GM18505 (cell line): ENCODE data around the gene KRTAP10-10.
"Not testable (repeated sequence)": the region's sequence is repeated elsewhere in the genome, so short reads cannot be mapped to it uniquely, and the experiment has no call there.

Experiments used
- ATAC-seq: cut with Tn5 transposase; IDR thresholded peaks from one replicate; pipeline ENCODE4 v1.9.1; 2021; ENCODE audit not compliant: unreplicated experiment
- POLR2A ChIP-seq: IDR thresholded peaks from 4 replicates; pipeline ENCODE4 v1.6.1; 2011; ENCODE audit warnings: borderline replicate concordance; ENCODE audit not compliant: insufficient read depth, insufficient read length; ENCODE audit errors: extremely low read depth

Gene KRTAP10-10, protein sequence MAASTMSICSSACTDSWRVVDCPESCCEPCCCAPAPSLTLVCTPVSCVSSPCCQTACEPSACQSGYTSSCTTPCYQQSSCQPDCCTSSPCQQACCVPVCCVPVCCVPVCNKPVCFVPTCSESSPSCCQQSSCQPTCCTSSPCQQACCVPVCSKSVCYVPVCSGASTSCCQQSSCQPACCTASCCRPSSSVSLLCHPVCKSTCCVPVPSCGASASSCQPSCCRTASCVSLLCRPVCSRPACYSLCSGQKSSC

DNA sequence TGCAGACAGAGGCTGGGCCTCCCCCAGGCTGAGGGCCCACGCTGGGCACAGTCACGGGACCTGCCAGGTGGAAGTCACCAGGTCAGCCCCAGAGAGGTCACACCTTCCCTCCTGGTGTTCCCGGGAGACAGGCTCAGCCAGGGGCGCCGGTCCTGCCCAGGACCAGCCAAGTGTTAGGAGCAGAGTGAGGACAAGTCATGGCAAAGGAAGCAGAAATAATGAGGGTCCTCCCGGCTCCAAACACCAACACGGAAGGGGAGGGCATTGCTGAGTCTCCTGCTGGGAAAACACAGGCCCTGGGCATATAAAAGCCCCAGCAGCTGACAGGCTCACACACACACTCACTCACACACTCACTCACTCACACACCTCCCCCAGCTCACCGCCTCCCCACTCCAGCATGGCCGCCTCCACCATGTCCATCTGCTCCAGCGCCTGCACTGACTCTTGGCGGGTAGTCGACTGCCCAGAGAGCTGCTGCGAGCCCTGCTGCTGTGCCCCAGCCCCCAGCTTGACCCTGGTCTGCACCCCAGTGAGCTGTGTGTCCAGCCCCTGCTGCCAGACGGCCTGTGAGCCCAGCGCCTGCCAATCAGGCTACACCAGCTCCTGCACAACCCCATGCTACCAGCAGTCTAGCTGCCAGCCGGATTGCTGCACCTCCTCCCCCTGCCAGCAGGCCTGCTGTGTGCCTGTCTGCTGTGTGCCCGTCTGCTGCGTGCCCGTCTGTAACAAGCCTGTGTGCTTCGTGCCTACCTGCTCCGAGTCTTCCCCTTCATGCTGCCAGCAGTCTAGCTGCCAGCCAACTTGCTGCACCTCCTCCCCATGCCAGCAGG is at the start of gene KRTAP10-10:
KRTAP10-10 (plus strand) TSS at position 339 of the 833 bp plus-strand sequence; CDS start at position 401, 62 bp downstream.
- no peak for ATAC-seq

DNA sequence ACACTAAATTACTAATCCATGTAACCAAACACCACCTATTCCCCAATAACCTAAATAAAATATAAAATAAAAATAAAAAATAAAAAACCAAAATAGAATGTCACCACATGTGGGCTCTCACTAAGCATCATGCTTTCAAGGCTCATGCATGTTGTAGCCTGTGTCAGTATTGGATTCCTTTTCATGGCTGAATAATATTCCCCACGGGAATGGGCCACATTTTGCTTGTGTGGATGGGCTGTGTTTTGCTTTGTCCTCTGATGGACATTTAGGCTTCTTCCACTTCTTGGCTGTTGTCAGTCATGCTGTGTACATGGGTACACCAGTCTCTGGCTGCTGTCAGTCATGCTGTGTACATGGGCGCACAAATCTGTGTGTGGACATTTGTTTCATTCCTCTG is 48.1 kb upstream of the KRTAP10-10 start:
- no peak for ATAC-seq
- no peak for TF ChIP-seq POLR2A

More for the DNA sequence above, at the start of gene KRTAP10-10:
- no peak for TF ChIP-seq POLR2A

DNA sequence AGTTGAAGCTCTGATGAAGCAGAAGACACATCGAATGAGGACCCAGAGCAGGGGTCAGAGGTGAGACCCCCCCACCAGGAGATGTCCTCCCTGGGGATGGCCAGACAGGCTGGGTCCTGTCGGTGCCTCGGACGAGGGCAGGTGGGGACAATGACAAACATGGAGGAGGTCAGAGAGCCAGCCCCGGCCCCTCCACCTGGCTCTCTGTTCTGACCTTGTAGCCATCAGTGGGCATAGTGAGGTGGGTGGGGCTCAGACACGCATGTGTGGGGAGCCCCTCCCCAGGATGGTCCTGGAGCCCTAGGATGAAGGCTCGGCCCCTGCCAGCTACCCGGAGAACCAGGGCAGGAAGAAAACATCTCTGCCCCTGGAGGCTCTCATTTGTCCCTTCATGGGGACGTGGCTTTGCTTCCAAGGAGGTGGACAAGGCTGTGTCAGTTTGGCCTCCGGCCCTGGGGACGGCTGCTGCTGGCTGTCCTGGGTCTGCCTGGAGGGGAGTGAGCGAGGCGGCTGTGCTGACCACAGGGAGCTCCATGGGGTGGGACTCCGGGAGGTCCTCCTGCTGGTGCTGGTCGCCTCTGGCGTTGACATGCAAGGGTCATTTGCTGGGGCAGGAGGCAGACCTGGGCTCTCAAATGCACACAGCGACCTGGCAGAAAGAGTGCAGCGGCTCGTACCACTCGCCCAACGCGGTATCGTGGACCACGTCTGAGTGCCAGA is 47.4 kb upstream of the KRTAP10-10 start:
- no peak for ATAC-seq
- no peak for TF ChIP-seq POLR2A

DNA sequence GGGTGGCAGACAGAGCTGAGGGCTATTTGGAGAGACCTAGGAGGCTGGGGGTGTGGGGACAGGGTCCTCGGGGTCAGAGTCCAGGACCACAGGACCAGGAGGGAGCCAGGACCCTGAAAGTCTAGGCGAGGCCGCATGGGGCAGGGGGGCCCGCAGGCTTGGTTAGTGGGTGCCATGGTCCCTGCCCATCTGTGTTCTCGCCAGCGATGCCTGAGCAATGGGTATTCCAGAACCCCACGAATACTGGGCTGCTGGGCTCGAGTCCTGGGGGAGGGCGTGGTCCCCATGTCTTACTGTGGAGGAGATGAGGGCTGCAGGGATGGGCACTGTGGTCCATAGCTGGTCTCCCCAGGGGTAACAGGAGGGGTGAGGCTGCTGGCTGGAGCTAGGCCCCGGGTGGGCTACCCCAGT is 46.8 kb upstream of the KRTAP10-10 start:
- no peak for ATAC-seq
- no peak for TF ChIP-seq POLR2A

DNA sequence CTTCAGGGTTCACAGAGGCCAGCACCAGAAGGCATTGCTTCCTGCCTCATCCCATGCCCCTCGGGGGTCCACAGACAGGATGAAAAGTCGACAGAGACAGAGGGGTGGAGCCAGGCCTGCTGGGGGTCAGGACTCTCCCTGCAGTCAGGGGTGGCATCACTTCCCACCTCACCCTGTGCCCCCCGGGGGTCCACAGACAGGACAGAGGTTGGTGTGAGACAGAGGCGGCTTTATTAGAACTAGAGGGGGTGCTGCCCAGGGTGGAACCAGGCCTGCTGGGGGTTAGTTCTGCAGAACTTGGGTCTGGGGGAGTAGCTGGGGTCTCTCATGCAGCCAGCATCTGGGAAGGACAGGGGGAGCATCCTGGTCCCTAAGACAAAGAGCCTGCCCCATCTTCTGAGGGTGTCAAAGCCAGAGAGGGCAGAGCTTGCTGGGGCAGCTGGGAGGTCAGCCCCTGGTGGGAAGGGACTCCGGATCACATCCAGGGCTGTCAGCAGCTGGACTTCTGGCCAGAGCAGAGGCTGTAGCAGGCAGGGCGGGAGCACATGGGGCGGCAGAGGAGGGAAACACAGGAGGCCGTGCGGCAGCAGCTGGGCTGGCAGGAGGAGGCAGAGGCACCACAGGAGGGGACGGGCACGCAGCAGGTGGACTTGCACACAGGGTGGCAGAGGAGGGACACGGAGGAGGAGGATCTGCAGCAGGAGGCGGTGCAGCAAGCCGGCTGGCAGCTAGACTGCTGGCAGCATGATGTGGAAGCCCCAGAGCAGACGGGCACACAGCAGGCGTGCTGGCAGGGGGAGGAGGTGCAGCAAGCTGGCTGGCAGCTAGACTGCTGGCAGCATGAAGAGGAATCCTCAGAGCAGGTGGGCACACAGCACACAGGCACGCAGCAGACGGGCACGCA is 46.0 kb upstream of the KRTAP10-10 start:
- ATAC-seq: not testable (repeated sequence)

DNA sequence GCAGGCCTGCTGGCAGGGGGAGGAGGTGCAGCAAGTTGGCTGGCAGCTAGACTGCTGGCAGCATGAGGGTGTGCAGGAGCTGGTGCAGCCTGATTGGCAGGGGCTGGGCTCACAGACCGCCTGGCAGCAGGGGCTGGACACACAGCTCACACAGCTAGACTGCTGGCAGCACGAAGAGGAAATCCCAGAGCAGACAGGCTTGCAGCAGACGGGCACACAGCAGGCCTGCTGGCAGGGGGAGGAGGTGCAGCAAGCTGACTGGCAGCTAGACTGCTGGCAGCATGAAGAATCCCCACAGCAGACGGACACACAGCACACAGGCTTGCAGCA is 45.4 kb upstream of the KRTAP10-10 start:
- not testable (repeated sequence) for ATAC-seq

DNA sequence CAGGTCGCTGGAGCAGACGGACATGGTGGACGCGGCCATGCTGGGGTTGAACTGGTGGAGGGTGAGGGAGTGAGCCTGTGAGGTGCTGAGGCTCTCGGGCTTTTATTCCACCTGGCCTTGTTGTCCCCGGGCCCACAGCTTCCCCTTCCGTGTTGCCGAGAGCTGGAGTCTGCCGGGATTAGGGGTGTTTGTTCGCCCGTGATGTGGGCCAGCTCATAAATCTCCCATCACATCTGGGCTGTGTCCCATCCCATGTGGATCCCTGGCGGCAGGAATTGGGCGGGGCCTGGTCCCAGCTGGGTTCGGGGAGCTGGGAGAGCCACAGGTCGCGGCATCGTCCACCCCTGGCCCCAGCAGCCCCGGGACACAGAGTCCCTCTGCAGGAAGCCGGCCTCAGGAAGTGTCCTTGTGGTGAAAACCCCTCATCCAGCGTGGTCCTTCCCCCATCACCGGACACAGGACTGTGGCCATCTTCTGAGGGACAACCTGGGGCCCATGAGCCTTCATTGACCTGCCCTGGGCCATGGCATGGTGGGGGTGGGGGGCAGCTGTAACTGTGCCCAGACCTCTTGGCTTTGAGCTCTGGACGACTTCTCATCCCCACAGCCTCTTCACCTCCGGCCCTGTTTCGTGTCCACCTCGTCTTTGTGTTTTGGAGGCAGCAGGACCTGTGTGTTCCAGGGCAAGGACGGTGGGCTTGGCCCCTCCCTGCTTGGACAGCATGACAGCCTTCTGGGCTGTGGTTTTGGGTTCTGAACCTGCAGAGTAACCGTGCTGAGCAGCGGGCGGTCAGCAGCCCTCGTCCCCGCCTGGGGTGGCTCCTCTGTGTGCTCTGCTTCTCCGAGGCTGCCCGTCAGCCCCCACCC is 44.5 kb upstream of the KRTAP10-10 start, which contains the start of gene KRTAP10-6:
KRTAP10-6 (minus strand) TSS at position 60 of the 866 bp plus-strand sequence; CDS start at position 39, 21 bp downstream.
- ATAC-seq: no peak
- TF ChIP-seq POLR2A: no peak

DNA sequence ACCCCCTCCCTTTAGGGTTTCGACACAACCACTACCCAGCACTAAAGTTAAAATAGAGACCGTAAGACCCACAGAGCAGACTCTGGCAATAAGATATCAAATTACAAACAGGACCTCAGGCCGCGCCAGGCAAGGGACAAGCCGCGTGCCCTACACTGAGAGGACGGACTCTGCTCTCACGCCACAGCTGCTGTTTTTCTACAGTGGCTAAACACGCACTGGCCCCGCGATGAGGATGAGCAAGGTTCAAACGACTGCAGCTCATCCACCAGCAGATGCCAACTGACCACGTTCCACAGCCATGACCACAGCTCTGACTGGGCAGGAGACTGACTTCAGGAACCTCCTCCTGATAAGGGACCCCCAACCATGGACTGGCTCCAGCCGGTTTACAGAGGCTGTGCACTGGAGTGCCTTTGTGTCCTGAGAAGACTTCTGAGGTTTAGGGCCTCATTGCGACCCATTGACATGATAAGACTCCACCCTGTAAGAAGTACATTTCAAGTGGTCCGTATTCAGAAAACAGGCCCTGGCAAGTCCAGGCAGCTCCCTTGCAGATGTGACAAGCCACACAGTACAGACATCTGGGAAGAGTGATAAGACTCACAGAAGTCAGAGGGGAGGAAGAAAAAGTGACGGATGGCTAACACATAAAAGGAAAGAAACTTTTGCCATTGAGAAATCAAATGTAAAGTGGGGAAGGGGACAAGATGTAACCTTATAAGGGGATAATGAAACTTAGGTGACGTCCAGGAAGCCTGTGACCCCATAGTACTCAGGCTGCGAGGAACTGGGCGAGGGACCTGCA is 43.4 kb upstream of the KRTAP10-10 start:
- TF ChIP-seq POLR2A: no peak
- ATAC-seq: no peak

DNA sequence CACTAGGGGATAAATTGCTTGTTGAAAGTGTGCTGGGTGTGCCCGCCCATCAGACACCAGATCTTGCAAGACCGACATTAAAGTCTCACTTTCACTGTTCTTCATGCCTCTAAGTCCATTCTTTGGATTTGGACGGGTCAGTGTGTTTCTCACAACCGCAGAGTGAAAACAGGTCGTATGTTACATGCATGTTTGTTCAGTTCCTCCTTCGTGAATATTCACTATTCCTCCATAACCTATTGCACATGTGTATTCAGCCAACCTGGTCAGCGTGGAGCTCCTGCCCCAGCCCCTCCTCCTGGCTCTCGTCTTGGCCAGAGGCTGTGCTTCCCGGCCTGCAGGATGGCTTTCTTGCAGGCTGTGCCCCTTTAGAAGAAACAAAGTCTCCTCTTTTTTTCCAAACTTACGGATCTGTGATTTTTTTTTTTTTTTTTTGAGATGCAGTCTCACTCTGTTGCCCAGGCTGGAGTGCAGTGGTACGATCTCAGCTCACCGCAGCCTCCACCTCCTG is 42.7 kb upstream of the KRTAP10-10 start:
- no peak for TF ChIP-seq POLR2A
- no peak for ATAC-seq

DNA sequence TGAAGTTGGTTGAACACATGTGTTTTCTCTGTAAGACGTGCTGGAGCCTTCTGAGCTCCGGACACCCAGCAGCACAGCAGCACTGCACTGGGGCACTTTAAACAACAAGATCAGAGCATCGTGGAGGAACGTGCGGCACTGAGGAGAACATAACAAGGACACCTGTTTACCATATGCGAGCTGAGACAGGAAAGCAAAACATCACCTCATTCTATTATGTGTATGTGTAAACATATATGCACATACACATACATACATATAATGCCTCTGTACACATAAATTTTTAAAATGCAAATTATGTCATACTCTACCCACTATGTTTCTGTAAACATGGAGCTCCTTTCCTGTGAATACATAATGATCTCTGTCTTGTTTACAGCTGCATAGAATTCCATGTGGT is 41.6 kb upstream of the KRTAP10-10 start:
- TF ChIP-seq POLR2A: no peak
- ATAC-seq: no peak

DNA sequence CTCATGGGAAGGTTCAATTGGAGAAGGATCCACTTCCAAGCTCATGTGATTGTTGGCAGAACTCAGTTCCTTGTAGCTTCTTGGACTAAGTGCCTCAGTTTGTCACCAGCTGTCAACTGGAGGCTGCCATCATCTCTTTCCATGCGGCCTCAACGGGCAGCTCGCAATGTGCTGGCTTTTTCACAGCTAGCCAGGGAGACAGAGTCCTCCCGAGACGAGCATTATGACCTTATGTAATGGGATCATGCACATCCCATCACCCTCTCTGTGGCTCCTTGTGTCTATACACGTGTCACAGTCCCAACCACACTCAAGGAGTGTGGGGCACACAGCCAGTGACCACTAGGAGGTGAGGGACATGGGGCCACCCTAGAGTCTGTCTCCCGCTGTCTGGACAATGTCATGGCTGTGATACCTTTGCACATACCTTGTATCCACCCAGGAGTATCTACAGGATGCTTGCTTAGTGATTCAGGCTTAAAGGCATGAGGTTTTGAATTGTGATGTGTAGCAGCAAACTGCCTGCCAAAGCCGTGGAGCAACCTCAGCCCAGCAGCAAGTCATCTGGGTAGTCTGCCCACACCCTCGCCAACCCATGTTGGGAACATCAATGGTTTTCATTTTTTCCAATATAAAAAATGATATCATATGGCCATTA is 41.0 kb upstream of the KRTAP10-10 start:
- TF ChIP-seq POLR2A: no peak
- ATAC-seq: no peak
